GM12878 (cell line): ENCODE data around the gene OR10R2. TPM values are rescaled to one million over a fixed set of nuclear protein-coding genes. Genes with fewer than 3 reads are reported as not detected.

Experiments used
- ATAC-seq: fragments of 200-7000 bp; cut with Tn5 transposase; 3 replicates; pipeline ENCODE4 v1.9.1; 2020; ENCODE audit warnings: mild to moderate bottlenecking, moderate library complexity
- BruUV-seq: library from RNA; stranded (reverse); fragments of 400-500 nt; replicated peaks from 2 replicates; lab custom pipeline; 2021; lab: Mats Ljungman, UMichigan
- CTCF ChIA-PET: fragments of 300-600 bp; sonication (Branson Sonifier 250); formaldehyde crosslinking; extraction: SDS; loops from one replicate; lab custom pipeline; 2021; ENCODE audit warnings: inconsistent platforms; lab: Yijun Ruan, JAX
- POLR2A ChIA-PET: fragments of 350-600 bp; formaldehyde crosslinking; extraction: SDS; loops from one replicate; lab custom pipeline; 2021; ENCODE audit warnings: inconsistent platforms; lab: Charles Lee
- RAD21 ChIA-PET: fragments of 300-600 bp; sonication (Branson Sonifier 250); formaldehyde crosslinking; loops from one replicate; lab custom pipeline; 2023; ENCODE audit warnings: antibody characterized with exemption; ENCODE audit not compliant: unreplicated experiment; lab: Charles Lee
- SMC1A ChIA-PET: fragments of 300-600 bp; sonication (Branson Sonifier 250); formaldehyde crosslinking; loops from one replicate; lab custom pipeline; 2023; ENCODE audit not compliant: unreplicated experiment, uncharacterized antibody; lab: Charles Lee
- DNase-seq: peaks from one replicate; pipeline ENCODE4 v3.0.0-alpha.2; 2011; ENCODE audit warnings: low read depth, low spot score
- FAIRE-seq: peaks from 3 replicates; lab custom pipeline; 2011; peaks lifted over from hg19 to GRCh38; lab: Jason Lieb, UNC
- H2AFZ ChIP-seq: 2 replicates; pipeline ENCODE4 v1.6.0; 2011; ENCODE audit warnings: low read depth, low read length, control low read depth; ENCODE audit not compliant: control insufficient read depth
- H3K27ac ChIP-seq: 2 replicates; pipeline ENCODE4 v1.5.1; 2011; ENCODE audit warnings: control low read depth; ENCODE audit not compliant: control insufficient read depth, insufficient read depth
- H3K27me3 ChIP-seq, 2 experiments: replicated peaks in 1 of 2; 2 replicates each; pipeline versions ENCODE4 v1.6.0 to v1.6.1; 2011; ENCODE audit warnings: low read length in 1 of 2; ENCODE audit not compliant: control insufficient read depth in 2 of 2, insufficient read depth in 2 of 2
- H3K36me3 ChIP-seq, 2 experiments: 2 replicates each; pipeline ENCODE4 v1.5.1; 2011; ENCODE audit warnings: low read length in 1 of 2; ENCODE audit not compliant: control insufficient read depth in 2 of 2, insufficient read depth in 2 of 2
- H3K4me1 ChIP-seq: 2 replicates; pipeline ENCODE4 v1.6.1; 2011; ENCODE audit warnings: mild to moderate bottlenecking, low read length, moderate library complexity, mixed read lengths; ENCODE audit not compliant: control insufficient read depth, insufficient read depth
- H3K4me2 ChIP-seq: 2 replicates; pipeline ENCODE4 v1.6.0; 2011; ENCODE audit warnings: control low read depth; ENCODE audit not compliant: control insufficient read depth, insufficient read depth
- H3K4me3 ChIP-seq: fragments of 200-600 bp; sonication (generic); 2 replicates; pipeline ENCODE4 v1.5.1; 2016
- H3K79me2 ChIP-seq: 2 replicates; pipeline ENCODE4 v1.6.0; 2011; ENCODE audit warnings: low read length; ENCODE audit not compliant: control insufficient read depth, insufficient read depth
- H3K9ac ChIP-seq: 2 replicates; pipeline ENCODE4 v1.8.0; 2011; ENCODE audit warnings: low read length, control low read depth, mixed read lengths; ENCODE audit not compliant: control insufficient read depth, insufficient read depth
- H3K9me3 ChIP-seq: replicated peaks from 3 replicates; pipeline ENCODE4 v1.5.1; 2011; ENCODE audit warnings: mild to moderate bottlenecking, low read length; ENCODE audit not compliant: control insufficient read depth, insufficient read depth
- H4K20me1 ChIP-seq: 2 replicates; pipeline ENCODE4 v1.6.0; 2011; ENCODE audit not compliant: control insufficient read depth, insufficient read depth
- EP300 ChIP-seq, 2 experiments: fragments of 150-350 bp in 1 of 2; IDR thresholded peaks; 2 replicates each; pipeline ENCODE4 v1.6.1; 2011 to 2012; ENCODE audit warnings: low read depth in 2 of 2, low read length in 2 of 2, borderline replicate concordance in 1 of 2, improper control_type of control experiment in 1 of 2, inconsistent platforms in 1 of 2; ENCODE audit not compliant: control insufficient read depth in 1 of 2
- ETV6 ChIP-seq, 2 experiments: fragments of 450-650 bp in 1 of 2; IDR thresholded peaks in 1 of 2; conservative IDR thresholded peaks in 1 of 2; 2 replicates each; pipeline ENCODE4 v1.6.1; 2014; ENCODE audit warnings: antibody characterized with exemption in 1 of 2, borderline replicate concordance in 1 of 2, low read depth in 1 of 2, mild to moderate bottlenecking in 1 of 2, moderate library complexity in 1 of 2
- KLF5 ChIP-seq: fragments of 450-650 bp; IDR thresholded peaks from 2 replicates; pipeline ENCODE4 v1.6.1; 2014; ENCODE audit warnings: mild to moderate bottlenecking; ENCODE audit not compliant: partially characterized antibody
- PAX8 ChIP-seq: fragments of 450-650 bp; IDR thresholded peaks from 2 replicates; pipeline ENCODE4 v1.6.1; 2017; ENCODE audit warnings: mild to moderate bottlenecking, moderate library complexity
- RAD21 ChIP-seq: IDR thresholded peaks from 2 replicates; pipeline ENCODE4 v1.6.1; 2011; ENCODE audit warnings: mild to moderate bottlenecking, low read depth, low read length, moderate library complexity; ENCODE audit not compliant: insufficient read depth
- SMAD1 ChIP-seq: fragments of 450-650 bp; IDR thresholded peaks from 2 replicates; pipeline ENCODE4 v1.6.1; 2018; ENCODE audit warnings: mild to moderate bottlenecking, low read depth; ENCODE audit not compliant: partially characterized antibody
- SMAD5 ChIP-seq: IDR thresholded peaks from 2 replicates; pipeline ENCODE4 v1.6.1; 2016; ENCODE audit warnings: antibody characterized with exemption, low read depth
- SUPT20H ChIP-seq: IDR thresholded peaks from 2 replicates; pipeline ENCODE4 v1.6.1; 2011; ENCODE audit warnings: low read depth, mild to moderate bottlenecking, low read length, moderate library complexity, borderline replicate concordance; ENCODE audit not compliant: control insufficient read depth
- ZSCAN29 ChIP-seq: fragments of 450-650 bp; IDR thresholded peaks from 2 replicates; pipeline ENCODE4 v1.6.1; 2017; ENCODE audit warnings: mild to moderate bottlenecking, moderate library complexity
- ZZZ3 ChIP-seq: IDR thresholded peaks from 2 replicates; pipeline ENCODE4 v1.6.1; 2011; ENCODE audit warnings: low read depth; ENCODE audit not compliant: control insufficient read depth, insufficient read length
- WGBS: methylation state at CpG from one replicate; pipeline ENCODE4 v1.1.6; 2016; ENCODE audit warnings: low lambda C conversion rate; ENCODE audit not compliant: insufficient replicate concordance, insufficient coverage; ENCODE audit errors: missing lambda C conversion rate; 5-methylcytosine and 5-hydroxymethylcytosine counted together
- in situ Hi-C: fragments of 300-500 bp; cut with MboI; formaldehyde crosslinking; loops from 9 replicates; pipeline ENCODE4 v1.14.3; 2018; ENCODE audit warnings: mixed read lengths
- intact Hi-C: fragments of 100-400 bp; cut with micrococcal nuclease; formaldehyde crosslinking; loops from one replicate; pipeline ENCODE4 v1.14.2; 2022; ENCODE audit not compliant: unreplicated experiment
- polyA plus RNA-seq, 11 experiments: library from polyadenylated mRNA; depleted of rRNA in 4 of 11; unstranded in 6 of 11; stranded (reverse) in 5 of 11; fragments of >200 nt; fragmentation: Nextera tagmentation in 4 of 11; fragmentation: Illumina TruSeq in 1 of 11; extraction: Ambion mirVana in 4 of 11; extraction: Trizol in 1 of 11; gene quantifications; 1 replicate in 1 of 11; 2 replicates in 10 of 11; pipeline versions ENCODE4 v1.2.1 to v1.2.3, GENCODE V29; 2011 to 2016; ENCODE audit warnings: inconsistent platforms in 2 of 11, missing spikeins in 2 of 11, low read depth in 1 of 11
- total RNA-seq, 4 experiments: library from RNA; depleted of rRNA in 3 of 4; stranded (reverse); fragments of >200 nt in 3 of 4; fragmentation: Illumina TruSeq in 1 of 4; extraction: Trizol in 1 of 4; gene quantifications; 2 replicates each; pipeline versions ENCODE4 v1.2.1 to v1.2.3, GENCODE V29; 2013 to 2021
- TF ChIP-seq, protein P1 (sequence below): IDR thresholded peaks from 2 replicates; pipeline ENCODE4 v1.6.1; 2011; ENCODE audit warnings: mild to moderate bottlenecking, low read depth, low read length, moderate library complexity; ENCODE audit not compliant: insufficient replicate concordance
- TF ChIP-seq, protein P2 (sequence below): IDR thresholded peaks from 2 replicates; pipeline ENCODE4 v1.6.1; 2012; ENCODE audit warnings: low read length, inconsistent platforms
- TF ChIP-seq, protein P3 (sequence below): fragments of 450-650 bp; conservative IDR thresholded peaks from 2 replicates; pipeline ENCODE4 v1.6.1; 2017; ENCODE audit warnings: mild to moderate bottlenecking, moderate library complexity
- TF ChIP-seq, protein P4 (sequence below): fragments of 450-650 bp; IDR thresholded peaks from 2 replicates; pipeline ENCODE4 v1.6.1; 2017; ENCODE audit warnings: mild to moderate bottlenecking, moderate library complexity

Gene OR10R2
- total and polyA plus RNA-seq, 10 of the 15 experiments (the other 5 are each of a cell fraction or from before 2014, with no cell fraction given), result not detected

DNA sequence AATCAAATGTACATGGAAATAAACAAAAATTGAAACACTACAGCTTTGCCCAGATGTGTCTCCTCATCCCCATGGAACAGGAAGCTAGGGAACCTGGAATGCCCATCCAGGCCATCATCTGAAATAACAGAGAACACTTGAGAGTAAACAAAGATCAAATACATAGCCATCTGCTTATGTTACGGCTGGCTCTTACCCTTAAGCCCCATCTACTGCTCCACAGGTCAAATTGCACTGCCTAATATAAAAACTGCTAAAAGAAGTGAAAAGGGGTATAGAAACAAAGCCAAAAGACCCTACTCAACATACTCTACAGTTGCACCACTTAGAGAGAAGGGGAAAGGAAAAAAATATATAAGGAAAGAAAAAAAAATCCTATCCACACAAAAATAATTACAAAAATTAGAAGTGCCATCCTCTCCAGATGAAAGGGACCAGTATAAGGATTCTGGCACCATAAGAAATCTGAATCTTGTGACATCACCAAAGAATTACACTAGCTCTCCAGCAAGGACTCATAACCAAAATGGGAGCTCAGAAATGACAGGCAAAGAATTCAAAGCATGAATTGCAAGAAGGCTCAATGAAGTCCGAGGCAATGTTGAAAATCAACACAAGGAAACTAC, 55.3 kb downstream of the OR10R2 start:
- WGBS, result 18% methylated on average over 2 of the region's 2 CpGs
- Histone ChIP-seq H4K20me1 (no peaks in the 10 kb centered on the region), H3K27me3 (no peaks in the 10 kb centered on the region), H3K4me2 (no peak overlapping the region), H3K9me3 (no peaks in the 10 kb centered on the region), H3K9ac (no peak overlapping the region), H3K4me1 (no peaks in the 10 kb centered on the region), H3K79me2 (no peaks in the 10 kb centered on the region), H3K27ac (no peak overlapping the region), H3K4me3 (no peak overlapping the region), H2AFZ (no peak overlapping the region), H3K36me3 (no peaks in the 10 kb centered on the region)
- ATAC-seq, result no peak
- no peak for FAIRE-seq
- in situ Hi-C loops (no loop called here), intact Hi-C loops (no loop called here)
- CTCF ChIA-PET, result no interaction called here
- no TSS peak for BruUV-seq
- no peak for DNase-seq
- POLR2A ChIA-PET, result no interaction called here
- SMC1A ChIA-PET, result no interaction called here
- RAD21 ChIA-PET, result no interaction called here
- TF ChIP-seq SMAD1 (no peak), EP300 (IDR thresholded peaks at IDR 0.05; ENCODE audit: borderline replicate concordance in 1 of 2, control insufficient read depth in 1 of 2, low read depth in 2 of 2, low read length in 2 of 2) (no peak), PAX8 (no peak), KLF5 (no peak), RAD21 (no peak), ETV6 (conservative IDR thresholded peaks at IDR 0.05 in 1 of 2, IDR thresholded peaks at IDR 0.05 in 1 of 2; ENCODE audit: borderline replicate concordance in 1 of 2, low read depth in 1 of 2) (no peak), SMAD5 (no peak), SUPT20H (no peak), ZSCAN29 (no peak), ZZZ3 (no peak)
- TF ChIP-seq, protein P1, sequence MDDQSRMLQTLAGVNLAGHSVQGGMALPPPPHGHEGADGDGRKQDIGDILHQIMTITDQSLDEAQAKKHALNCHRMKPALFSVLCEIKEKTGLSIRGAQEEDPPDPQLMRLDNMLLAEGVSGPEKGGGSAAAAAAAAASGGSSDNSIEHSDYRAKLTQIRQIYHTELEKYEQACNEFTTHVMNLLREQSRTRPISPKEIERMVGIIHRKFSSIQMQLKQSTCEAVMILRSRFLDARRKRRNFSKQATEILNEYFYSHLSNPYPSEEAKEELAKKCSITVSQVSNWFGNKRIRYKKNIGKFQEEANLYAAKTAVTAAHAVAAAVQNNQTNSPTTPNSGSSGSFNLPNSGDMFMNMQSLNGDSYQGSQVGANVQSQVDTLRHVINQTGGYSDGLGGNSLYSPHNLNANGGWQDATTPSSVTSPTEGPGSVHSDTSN, result no peak
- TF ChIP-seq, protein P2, sequence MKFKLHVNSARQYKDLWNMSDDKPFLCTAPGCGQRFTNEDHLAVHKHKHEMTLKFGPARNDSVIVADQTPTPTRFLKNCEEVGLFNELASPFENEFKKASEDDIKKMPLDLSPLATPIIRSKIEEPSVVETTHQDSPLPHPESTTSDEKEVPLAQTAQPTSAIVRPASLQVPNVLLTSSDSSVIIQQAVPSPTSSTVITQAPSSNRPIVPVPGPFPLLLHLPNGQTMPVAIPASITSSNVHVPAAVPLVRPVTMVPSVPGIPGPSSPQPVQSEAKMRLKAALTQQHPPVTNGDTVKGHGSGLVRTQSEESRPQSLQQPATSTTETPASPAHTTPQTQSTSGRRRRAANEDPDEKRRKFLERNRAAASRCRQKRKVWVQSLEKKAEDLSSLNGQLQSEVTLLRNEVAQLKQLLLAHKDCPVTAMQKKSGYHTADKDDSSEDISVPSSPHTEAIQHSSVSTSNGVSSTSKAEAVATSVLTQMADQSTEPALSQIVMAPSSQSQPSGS, result no peak
- TF ChIP-seq, protein P3, sequence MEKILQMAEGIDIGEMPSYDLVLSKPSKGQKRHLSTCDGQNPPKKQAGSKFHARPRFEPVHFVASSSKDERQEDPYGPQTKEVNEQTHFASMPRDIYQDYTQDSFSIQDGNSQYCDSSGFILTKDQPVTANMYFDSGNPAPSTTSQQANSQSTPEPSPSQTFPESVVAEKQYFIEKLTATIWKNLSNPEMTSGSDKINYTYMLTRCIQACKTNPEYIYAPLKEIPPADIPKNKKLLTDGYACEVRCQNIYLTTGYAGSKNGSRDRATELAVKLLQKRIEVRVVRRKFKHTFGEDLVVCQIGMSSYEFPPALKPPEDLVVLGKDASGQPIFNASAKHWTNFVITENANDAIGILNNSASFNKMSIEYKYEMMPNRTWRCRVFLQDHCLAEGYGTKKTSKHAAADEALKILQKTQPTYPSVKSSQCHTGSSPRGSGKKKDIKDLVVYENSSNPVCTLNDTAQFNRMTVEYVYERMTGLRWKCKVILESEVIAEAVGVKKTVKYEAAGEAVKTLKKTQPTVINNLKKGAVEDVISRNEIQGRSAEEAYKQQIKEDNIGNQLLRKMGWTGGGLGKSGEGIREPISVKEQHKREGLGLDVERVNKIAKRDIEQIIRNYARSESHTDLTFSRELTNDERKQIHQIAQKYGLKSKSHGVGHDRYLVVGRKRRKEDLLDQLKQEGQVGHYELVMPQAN, result no peak
- TF ChIP-seq, protein P4, sequence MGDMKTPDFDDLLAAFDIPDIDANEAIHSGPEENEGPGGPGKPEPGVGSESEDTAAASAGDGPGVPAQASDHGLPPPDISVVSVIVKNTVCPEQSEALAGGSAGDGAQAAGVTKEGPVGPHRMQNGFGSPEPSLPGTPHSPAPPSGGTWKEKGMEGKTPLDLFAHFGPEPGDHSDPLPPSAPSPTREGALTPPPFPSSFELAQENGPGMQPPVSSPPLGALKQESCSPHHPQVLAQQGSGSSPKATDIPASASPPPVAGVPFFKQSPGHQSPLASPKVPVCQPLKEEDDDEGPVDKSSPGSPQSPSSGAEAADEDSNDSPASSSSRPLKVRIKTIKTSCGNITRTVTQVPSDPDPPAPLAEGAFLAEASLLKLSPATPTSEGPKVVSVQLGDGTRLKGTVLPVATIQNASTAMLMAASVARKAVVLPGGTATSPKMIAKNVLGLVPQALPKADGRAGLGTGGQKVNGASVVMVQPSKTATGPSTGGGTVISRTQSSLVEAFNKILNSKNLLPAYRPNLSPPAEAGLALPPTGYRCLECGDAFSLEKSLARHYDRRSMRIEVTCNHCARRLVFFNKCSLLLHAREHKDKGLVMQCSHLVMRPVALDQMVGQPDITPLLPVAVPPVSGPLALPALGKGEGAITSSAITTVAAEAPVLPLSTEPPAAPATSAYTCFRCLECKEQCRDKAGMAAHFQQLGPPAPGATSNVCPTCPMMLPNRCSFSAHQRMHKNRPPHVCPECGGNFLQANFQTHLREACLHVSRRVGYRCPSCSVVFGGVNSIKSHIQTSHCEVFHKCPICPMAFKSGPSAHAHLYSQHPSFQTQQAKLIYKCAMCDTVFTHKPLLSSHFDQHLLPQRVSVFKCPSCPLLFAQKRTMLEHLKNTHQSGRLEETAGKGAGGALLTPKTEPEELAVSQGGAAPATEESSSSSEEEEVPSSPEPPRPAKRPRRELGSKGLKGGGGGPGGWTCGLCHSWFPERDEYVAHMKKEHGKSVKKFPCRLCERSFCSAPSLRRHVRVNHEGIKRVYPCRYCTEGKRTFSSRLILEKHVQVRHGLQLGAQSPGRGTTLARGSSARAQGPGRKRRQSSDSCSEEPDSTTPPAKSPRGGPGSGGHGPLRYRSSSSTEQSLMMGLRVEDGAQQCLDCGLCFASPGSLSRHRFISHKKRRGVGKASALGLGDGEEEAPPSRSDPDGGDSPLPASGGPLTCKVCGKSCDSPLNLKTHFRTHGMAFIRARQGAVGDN, result no peak
